ENCODE results near the gene ZNF92.

- no peak for TF ChIP-seq CTCF (IDR thresholded peaks at IDR 0.05)
- TF ChIP-seq POLR2A (IDR thresholded peaks at IDR 0.05): no peak
Measured at GRCh38 chr7:65422670-65423069, 49.0 kb downstream of the ZNF92 start.
